COR-L47 (cell line): ENCODE results near the gene PRR12.

ENCODE experiments used
- DNase-seq: peaks from one replicate; lab custom pipeline; 2025; lab: John Stamatoyannopoulos, UW

PRR12 gene

DNA sequence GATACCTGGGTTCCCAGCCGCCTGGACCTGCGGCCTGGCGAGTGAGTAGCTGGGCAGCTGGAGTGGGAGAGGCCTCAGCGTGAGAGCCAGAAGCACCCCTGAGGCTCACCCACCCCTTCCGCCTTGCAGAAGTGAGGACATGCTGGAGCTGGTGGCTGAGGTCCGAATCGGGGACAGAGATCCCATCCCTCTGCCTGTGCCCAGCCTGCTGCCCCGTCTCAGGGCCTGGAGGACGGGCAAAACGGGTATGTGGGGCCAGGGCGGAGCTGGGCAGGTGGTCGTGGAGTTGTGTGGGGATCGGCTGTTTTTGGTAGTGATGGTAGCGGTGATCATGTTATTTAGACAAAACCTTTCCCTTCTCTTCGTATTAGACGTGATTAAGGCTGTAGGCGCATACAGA, 55.6 kb downstream of the PRR12 start:
- DNase-seq, result no peak

DNA sequence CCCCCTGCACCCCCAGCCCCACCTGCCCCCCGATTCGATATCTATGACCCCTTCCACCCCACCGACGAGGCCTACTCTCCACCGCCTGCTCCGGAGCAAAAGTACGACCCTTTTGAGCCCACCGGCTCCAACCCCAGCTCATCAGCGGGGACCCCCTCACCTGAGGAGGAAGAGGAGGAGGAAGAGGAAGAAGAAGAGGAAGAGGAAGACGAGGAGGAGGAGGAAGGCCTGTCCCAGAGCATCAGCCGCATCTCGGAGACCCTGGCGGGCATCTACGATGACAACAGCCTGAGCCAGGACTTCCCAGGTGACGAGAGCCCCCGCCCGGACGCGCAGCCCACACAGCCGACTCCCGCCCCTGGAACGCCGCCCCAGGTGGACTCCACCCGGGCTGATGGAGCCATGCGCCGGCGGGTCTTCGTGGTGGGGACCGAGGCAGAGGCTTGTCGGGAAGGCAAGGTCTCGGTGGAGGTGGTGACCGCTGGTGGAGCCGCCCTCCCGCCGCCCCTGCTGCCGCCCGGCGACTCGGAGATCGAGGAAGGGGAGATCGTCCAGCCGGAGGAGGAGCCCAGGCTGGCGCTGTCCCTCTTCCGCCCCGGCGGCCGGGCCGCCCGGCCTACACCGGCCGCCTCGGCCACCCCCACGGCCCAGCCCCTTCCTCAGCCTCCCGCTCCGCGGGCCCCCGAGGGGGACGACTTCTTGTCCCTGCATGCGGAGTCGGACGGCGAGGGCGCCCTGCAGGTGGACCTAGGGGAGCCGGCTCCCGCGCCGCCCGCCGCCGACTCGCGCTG, 60.2 kb downstream of the PRR12 start:
- DNase-seq, result no peak

DNA sequence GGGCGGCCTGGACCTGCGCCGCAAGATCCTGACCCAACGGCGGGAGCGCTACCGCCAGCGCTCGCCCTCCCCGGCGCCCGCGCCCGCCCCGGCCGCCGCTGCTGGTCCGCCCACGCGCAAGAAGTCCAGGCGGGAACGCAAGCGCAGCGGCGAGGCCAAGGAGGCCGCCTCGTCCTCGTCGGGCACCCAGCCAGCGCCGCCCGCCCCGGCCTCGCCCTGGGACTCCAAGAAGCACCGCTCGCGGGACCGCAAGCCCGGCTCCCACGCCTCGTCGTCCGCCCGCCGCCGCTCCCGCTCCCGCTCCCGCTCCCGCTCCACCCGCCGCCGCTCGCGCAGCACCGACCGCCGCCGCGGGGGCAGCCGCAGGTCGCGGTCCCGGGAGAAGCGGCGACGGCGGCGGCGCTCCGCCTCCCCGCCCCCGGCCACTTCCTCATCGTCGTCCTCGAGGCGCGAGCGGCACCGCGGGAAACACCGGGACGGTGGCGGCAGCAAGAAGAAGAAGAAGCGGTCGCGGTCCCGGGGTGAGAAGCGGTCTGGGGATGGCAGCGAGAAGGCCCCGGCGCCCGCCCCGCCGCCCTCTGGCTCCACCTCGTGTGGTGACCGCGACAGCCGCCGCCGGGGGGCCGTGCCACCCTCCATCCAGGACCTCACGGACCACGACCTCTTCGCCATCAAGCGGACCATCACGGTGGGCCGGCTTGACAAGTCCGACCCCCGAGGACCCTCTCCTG, 61.0 kb downstream of the PRR12 start:
- no peak for DNase-seq

DNA sequence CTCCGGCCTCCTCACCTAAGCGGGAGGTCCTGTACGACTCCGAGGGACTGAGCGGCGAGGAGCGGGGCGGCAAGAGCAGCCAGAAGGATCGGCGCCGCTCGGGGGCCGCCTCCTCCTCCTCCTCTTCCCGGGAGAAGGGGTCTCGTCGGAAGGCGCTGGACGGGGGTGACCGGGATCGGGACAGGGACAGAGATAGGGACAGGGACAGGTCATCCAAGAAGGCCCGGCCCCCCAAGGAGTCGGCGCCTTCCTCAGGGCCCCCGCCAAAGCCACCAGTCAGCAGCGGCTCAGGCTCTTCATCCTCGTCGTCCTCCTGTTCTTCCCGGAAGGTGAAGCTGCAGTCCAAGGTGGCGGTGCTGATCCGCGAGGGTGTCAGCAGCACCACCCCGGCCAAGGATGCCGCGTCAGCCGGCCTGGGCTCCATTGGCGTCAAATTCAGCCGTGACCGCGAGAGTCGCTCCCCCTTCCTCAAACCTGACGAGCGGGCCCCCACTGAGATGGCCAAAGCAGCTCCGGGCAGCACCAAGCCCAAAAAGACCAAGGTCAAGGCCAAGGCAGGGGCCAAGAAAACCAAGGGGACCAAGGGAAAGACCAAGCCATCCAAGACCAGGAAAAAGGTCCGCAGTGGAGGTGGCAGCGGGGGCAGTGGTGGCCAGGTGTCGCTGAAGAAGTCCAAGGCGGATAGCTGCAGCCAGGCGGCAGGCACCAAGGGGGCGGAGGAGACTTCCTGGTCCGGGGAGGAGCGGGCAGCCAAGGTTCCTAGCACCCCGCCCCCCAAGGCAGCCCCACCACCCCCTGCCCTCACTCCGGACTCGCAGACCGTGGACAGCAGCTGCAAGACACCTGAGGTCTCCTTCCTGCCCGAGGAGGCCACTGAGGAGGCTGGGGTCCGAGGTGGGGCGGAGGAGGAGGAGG, 61.8 kb downstream of the PRR12 start:
- DNase-seq, result no peak

DNA sequence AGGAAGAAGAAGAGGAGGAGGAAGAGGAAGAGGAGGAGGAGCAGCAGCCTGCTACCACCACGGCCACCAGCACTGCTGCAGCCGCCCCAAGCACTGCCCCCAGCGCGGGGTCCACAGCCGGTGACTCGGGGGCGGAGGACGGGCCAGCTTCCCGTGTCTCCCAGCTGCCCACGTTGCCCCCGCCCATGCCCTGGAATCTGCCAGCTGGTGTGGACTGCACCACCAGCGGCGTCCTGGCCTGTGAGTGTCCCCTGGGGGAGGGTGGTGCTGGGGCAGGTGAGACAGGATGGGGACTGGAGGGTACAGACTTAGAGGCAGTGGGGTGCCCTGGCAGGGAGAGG, 62.5 kb downstream of the PRR12 start:
- no peak for DNase-seq

DNA sequence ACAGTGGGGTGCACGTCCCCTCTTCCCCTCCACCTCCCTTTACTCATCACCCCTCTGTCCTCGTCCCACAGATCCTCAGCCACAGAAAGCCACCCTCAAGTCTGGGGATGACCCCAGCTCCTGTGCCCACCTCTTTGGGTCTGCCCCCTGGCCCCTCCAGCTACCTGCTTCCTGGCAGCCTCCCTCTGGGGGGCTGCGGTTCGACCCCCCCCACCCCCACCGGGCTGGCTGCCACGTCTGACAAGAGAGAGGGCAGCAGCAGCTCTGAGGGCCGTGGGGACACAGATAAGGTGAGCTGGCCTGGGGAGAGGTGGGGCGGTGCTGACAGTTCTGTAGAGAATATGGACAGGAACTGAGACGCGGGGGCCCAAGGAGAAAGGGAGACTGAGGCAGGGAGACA, 63.6 kb downstream of the PRR12 start:
- DNase-seq, result no peak

DNA sequence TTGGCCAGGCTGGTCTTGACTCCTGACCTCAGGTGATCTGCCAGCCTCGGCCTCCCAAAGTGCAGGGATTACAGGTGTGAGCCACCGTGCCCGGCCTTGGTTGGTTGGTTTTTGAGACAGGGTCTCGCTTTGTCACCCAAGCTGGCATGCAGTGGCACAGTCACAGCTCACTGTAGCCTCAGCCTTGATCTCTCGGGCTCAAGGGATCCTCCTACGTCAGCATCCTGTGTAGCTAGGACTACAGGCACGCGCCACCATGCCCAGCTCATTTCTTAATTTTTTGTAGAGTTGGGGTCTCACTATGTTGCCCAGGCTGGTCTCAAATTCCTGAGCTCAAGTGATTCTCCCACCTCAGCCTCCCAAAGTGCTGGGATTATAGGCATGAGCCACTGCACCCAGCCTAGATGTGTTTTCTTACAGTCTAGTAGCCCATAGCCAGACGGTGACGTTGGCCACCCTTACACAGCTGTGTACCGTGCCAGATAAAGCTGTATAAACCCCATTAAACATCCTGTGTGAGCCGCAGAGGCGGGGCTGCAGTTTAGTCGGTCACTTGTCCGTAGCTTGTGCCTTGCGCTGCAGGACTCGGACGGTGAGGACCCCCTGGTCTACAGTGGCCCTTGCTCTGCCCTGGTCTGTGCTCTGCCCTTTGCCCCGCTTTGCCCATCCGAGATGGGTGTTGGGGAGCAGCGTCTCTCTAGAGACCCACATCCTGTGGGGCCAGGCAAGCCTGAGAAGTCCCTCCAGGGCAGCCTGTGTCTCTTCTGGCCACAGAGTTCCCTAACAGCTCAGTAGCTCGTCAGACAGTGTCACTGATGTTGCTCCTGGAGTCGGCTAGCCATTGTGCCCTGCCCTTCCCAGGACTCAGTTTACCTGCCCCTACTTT, 64.8 kb downstream of the PRR12 start:
- no peak for DNase-seq

DNA sequence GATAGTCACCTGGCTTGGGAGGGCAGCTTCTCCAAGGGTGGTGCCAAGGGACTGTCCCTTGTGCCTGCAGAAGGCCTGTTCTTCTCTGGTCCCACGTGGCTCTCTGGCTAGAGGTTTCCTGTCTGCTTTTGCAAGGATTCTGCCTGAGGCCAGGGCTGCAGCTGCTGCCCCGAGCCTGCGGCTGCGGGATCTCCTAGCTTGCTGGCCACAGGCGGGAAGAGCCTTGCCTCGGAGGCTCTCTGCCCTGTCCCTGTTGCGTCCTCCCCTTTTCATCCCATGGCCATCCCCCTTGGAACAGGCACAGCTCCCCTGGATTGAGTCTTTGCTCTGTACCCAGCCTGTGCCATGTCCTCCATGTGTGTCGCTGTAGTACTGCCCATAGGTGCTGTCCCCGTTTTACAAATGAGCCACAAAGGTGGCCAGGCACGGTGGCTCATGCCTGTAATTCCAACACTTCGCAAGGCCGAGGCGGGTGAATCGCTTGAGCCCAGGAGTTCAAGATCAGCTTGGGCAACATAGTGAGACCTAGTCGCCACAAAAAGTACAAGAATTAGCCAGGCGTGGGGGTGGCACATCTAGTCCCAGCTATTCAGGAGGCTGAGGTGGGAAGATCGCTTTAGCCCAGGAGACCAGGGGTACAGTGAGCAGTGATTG, 65.6 kb downstream of the PRR12 start:
- DNase-seq, result no peak

DNA sequence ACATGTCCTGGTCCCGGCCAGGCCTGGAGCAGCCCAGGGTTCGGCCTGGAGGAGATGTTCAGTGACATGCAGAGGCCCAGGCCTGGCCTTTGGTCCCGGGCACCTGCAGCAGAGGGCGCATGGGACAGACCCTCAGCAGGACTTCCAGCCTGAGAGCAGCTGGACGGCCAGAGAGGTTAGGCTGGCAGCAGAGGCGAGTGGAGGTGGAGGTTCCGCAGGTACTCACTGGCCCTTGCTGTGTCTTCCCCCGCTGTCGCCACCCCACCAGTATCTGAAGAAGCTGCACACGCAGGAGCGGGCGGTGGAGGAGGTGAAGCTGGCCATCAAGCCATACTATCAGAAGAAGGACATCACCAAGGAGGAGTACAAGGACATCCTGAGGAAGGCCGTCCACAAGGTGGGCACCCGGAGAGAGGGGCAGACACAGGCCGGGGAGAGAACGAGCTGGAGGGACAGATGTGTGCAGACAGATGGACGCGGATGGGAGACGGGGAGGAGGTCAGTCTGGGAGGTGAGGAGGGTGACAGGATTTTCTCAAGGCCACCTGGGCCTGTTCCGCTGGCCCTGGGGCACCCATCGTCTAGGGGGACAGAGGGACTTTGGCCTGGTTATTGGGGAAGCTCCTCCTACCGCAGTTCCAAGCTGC, 66.6 kb downstream of the PRR12 start:
- no peak for DNase-seq

DNA sequence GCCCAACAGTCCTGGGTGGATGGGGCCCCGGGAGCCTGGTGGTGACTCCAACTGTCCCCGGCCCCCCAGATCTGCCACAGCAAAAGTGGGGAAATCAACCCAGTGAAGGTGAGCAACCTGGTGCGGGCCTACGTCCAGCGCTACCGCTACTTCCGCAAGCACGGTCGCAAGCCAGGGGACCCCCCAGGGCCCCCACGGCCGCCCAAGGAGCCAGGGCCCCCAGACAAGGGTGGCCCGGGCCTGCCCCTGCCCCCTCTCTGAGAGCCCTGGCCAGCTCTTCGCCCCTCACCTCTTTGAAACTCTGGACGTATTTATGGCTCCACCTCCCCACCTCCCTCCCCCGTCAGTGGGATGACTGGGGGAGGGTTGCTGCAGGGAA, 67.1 kb downstream of the PRR12 start:
- no peak for DNase-seq

DNA sequence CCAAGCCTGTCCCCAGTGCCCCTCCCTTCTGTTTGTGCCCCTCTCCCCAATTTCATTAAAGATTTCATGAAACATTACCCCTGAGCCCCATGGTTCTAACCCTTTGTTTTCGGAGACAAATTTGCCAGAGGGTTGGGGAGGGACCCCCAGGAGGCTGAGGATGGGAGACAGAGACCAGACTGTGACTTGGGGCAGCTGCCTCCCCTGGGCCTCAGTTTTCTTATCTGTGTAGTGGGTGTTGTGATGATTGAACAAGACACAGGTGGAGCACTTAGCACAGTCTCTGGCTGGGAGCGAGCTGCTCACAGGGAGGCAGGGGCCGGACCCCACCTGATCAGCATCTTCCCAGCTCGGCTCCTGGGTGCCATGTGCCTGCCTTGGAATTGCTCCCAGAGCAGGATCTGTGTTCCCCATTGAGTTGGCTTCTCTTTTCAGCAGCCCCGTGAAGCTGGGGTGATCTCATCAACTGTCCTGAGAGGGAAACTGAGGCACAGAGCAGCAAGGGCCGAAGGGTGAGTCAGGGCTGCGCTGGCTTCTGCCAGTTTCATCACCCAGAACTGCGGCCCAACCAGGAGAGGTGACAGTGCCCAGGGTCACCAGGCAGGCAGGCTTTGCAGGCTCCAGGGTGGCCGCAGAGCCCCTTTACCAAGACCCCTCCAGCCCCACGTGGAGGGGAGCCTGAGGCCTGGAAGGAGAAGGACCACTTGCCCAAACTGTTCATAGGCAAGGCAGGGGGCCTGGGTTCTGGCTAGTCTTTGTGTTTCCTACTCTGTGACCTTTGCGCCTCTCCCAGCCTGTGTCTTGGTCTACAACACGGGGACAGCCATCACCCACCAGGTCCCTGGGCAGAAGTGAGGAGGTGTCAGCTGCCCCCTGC, 67.8 kb downstream of the PRR12 start:
- no peak for DNase-seq

DNA sequence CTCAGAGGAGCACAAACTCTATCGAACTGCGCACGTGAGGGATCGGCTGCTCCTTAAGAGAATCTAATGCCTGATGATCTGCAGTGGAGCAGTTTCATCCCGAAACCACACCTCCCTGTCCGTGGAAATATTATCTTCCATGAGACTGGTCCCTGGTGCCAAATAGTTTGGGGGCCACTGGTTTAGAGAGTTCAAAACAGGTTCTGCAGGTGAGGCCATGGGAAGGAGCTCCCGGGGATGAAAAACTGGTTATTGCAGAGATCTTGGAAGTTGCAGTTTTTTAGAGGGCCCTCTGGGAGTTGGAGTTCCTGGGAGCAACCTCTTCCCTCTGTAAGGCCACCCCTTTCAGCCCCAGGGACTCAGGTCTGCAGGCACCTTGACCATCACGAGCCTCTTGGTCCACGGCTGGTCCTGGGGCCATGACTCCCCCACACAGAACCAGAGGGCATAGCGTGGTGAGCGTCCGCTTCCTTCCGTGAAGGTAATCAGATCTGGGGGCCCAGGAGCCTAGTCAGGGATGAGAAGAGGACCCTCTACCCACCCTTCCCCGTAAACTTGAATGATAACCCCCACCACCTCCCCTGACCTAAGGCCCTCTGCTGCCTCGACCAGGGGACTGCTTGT, 69.5 kb downstream of the PRR12 start:
- no peak for DNase-seq

DNA sequence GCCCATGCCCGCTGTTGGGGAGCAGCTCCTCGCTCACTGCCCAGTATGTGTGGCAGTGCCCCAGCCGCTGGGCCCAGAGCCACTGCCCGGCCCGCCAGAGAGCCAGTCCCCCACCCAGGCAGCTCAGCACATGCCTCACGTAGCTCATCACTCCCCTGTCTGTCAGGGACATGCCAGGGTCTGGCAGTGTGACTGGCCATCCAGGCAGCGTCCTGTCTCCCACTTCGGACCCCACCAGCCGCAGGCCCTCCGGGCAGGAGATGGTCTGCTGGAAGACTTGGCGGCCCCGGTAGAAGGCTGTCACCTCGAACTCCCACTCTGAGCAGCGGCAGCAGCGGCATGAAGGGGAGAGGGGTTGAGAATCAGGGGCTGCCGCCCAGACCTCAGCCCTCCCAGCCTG, 71.0 kb downstream of the PRR12 start:
- DNase-seq, result no peak

DNA sequence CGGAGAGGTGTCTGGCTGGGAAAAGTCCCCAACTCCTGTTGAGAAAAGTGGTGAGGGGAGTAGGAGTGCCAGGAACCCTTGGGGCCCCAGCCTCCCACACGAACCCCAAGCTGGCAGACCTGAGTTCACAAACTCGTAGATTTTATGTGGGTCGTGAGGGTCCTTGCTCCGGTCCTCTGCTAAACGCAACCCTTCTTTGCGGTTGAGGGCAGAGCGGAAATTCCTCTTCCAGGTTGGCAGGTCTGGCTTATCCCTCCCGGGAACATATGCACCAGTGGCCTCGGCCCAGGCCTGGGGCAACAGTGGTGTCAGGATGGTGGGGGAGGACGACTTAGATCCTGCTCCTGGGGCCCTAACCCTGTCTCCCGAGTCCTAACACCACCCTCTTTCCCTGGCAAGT, 72.2 kb downstream of the PRR12 start:
- no peak for DNase-seq

DNA sequence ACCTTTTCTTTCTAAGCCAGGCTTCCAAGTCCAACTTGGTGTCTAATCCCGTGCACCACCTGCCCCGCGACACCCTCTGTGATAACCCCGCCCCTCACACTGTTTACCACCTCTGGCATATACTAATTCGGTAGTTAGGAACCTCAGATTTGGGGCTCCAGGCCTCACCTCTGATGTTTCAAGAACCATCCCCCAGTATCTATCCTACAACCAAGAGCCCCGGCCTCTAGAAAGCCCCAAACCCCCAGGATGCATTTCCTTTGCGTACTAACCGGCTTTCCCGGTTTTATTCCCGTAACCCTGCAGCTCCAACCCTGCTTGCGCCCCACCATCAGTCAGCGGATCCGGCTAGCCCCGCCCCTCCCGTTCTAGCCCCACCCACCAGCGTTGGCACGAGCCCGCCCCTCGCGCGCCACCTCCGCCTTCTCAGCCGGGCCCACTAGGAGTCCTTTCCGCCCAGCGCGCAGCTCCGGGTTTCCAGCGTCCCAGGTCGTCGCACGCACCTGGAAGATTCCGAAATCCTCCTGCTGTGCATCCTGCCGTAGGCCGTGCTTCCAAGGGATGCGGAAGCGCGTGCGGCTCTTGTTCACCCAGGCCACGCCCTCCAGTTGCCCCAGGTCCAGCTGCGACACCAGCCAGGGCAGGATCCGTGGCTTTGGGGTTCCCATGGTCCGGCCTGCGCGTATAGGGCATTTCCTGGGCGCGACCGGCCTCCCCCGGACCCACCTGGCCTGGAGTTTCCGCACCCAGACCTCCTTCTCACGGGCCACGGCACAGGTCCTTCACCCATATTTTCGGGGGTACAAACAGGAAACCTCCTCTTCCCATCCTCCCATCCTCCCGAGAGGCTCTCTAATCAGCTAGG, 73.4 kb downstream of the PRR12 start:
- peak; percentile 80 for DNase-seq

DNA sequence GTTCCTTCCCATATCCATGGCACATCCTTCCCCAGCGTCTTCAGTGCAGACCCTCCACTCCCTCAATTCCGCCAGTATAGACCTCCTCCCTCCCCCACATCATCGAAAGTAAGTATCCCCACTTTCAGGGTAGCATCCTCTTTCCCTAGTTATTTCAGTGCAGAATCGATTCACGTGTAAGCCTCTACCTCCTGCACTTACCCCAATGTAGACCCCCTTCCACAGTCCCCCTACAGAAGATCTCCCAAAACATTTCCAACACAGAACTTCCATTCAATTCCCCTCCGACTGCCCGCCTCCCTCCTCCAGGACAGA, 74.0 kb downstream of the PRR12 start:
- no peak for DNase-seq

DNA sequence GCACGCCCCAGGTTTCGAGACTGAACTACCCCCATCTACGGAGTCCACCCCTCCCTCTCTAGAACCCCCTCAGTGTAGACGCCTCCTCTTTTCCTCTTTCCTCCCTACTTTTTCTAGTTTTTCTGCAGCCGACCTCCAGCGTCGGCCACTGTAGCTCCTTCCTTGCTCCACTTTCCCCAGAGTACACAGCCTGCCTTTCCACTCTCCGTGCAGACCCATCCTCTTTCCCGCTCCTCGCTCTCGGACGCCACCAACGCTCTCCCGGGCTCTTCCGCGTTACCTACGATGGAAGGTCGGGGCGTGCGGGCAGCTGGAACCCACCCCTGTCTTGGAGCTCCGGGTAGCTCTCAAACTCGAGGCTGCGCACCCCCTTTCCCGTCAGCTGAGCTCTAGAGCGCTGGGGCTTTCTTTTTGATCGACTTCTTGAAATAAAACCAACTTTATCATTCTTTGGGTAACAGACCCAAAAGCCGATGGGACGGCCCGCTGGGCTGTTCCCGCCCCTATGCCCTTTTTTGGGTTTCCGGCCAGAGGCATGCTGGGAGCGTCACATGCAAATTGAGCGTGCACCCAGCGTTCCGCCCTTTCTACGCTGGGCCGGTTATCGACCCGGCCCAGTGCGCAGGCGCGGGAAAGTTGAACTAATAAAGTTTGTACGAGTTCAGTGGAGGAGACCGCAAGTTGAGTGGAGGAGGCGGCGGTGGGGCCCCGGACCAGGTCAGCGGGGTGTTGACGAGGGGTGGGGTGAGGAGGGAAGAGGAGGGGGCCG, 74.6 kb downstream of the PRR12 start, which contains the start of the genes BCL2L12 and IRF3:
Gene BCL2L12, plus strand, starts transcription at position 583 of the 769 bp plus-strand sequence. CDS start 760 bp downstream, outside the sequence.
Gene IRF3, minus strand, starts transcription at position 507 of the 769 bp plus-strand sequence. CDS start 1,019 bp downstream, outside the sequence.
- peak; percentile 89 for DNase-seq
